Fibroblast of peridontal ligament (primary cell): ENCODE results near the gene PTPRG.

Experiments
- DNase-seq: peaks from one replicate; pipeline ENCODE4 v3.0.0-alpha.2; 2010; ENCODE audit errors: extremely low read depth

PTPRG gene

DNA sequence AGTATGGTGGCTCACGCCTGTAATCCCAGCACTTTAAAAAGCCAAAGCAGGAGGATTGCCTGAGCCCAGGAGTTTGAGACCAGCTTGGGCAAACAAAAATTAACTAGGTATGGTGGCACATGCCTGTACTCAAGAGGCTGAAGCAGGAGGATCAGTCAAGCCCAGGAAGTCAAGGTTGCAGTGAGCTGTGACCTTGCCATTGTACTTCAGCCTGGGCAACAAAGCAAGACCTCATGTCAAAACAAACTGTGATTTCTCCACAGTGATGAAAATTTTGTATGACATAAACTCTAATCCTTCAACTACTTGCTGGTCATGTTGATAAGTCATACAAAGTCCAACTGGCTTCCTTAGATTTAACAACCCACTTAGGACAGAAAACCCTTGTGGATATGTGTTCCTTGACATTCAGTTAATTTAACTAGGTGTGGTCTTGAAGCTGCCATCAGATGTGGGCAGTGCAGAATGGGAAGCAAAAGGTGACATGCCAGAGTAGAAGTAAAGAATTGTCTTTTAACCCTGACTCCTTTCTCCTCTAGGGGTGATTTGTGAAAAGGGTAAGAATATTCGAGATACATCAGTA lies 263.3 kb downstream of the PTPRG start:
- DNase-seq, result no peak

GRCh38 chr3:61826161-61826560 lies 264.8 kb downstream of the PTPRG start:
- no peak for DNase-seq

GRCh38 chr3:61828184-61828874 lies 267.0 kb downstream of the PTPRG start:
- no peak for DNase-seq

- no peak for DNase-seq
Observed at GRCh38 chr3:61828880-61829721, 267.7 kb downstream of the PTPRG start.

GRCh38 chr3:61829722-61830350 lies 268.5 kb downstream of the PTPRG start:
- DNase-seq, result peak; percentile 62

GRCh38 chr3:61831973-61832372 lies 270.6 kb downstream of the PTPRG start:
- DNase-seq, result no peak

DNA sequence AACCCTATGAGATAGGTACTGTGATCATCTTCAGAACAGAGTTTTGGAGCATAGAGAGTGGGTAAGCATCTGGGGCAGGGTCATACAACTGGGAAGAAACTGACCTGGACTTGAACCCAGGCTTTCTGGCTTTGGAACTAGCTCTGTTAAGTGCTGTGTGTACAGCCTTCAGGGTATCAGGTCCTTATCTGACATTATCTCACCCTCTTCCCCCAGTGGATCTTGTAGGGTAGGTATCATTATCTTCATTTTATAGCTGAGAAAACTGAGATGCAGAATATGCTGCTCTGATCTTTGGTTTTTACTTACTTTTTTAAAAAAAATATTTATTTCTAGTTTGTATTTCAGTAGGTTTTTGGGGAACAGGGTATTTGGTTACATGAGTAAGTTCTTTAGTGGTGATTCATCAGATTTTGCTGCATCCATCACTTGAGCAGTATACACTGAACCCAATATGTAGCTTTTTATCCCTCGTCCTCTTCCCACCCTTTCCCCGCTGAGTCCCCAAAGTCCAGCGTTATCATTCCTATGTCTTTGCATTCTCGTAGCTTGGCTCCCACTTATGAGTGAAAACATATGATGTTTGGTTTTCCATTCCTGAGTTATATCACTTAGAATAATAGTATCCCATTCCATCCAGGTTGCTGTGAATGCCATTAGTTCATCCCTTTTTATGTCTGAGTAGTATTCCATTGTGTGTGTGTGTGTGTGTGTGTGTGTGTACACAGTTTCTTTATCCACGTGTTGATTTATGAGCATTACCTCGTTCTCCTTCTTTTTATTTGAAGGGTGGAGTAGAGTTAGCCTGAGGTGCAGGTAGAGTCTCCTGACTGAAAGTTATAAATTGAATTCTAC lies 271.2 kb downstream of the PTPRG start:
- peak; percentile 52 for DNase-seq

DNA sequence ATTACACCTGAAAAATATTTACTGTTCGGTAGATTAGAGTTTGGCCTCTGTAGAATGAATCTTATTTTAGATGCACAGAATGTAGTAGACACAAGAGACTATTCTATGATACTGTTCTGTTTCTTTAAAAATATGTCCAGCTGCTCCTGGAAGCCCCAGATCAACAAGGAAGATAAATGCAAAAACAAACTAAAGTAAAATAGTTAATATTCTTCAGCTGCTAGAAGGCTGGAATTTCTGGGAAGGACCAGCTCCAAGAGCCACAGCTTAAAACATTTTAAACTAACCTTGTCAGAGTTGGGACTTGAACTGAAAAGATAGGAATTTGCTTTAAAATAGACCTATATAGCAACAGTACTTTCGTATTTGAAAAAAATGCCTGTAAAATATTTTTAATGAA lies 277.9 kb downstream of the PTPRG start:
- no peak for DNase-seq

DNA sequence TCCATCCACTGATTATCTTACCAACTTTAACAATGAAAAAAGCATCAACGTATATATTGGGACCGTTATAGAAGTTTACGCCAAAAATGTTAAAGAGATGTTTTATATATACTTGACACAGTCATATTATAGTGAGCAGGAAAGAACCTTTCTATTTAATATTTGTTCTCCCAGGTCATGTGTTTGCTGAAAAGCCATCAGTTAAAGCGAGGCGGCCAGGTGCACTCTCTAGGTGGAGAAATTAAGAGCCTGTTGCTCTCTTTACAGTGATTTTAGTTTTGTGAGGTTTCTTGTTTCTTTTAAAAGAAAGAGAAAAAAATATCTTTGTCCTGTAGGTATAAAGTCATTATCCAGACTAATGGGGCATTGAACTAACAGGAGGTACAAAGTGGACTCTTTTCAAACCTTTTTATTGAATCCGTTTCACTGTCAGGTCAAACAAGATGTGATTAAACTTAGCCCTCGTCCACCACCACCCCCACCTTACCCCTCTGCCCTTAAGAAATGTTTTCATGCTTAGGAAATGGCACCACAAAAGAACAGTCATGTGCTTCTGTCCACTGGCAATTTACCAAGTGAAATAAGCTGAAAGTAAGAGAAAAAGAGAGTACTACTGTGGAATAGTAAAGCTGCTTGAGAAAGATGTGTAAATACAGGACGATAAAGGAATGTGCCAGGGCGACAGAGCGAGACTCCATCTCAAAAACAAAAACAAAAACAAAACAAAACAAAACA lies 279.9 kb downstream of the PTPRG start:
- DNase-seq, result peak; percentile 67

DNA sequence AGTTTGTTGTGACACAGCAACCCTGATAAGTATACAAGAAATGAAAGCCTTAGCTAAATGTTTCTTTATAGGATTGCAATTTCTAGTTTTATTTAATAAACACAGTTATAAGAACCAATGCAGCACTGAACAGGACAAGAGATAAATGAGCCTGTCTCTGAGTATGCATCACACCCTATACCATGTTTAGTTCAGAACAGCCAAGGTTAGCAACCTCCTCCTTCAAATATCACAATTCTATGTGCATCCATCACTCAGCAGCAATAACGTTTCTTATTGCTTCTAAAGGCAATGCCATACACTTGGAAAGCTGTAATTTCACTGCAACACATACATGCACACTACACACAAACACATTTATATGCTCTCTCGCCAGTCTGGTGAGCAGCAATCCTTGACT lies 280.6 kb downstream of the PTPRG start:
- DNase-seq, result no peak

DNA sequence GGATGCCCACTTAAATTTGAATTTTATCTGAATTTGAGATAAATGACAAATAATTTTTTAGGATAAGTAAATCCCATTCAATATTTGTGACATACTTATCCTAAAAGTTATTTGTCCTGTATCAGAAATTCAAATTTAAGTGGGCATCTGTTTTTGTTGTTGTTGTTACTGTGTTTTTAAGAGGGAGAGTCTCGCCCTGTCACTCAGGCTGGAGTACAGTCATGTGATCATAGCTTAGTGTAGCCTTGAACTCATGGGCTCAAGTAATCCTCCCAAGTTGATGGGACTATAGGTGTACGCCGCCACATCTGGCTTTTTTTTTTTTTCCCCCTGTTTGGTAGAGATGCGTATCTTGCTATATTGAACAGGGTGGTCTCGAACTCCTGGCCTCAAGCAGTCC lies 283.0 kb downstream of the PTPRG start:
- no peak for DNase-seq

DNA sequence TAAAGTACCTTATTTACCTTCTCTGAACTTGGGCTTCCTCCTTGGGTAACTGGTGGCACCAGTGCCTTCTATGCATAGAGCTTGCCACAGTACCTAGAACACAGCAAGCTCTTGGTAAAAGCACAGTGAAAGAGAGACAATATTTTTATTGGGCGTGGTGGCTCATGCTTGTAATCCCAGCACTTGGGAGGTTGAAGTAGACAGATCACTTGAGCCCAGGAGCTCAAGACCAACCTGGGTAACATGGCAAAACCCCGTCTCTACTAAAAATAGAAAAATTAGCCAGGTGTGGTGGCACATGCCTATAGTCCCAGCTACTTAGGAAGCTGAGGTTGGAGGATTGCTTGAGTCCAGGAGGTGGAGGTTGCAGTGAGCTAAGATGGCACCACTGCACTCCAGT lies 285.1 kb downstream of the PTPRG start:
- no peak for DNase-seq

- peak; percentile 59 for DNase-seq
Observed at GRCh38 chr3:61847784-61848462, 286.6 kb downstream of the PTPRG start.

GRCh38 chr3:61848885-61849284 lies 287.5 kb downstream of the PTPRG start:
- peak; percentile 92 for DNase-seq

GRCh38 chr3:61853912-61854311 lies 292.5 kb downstream of the PTPRG start:
- peak; percentile 11 for DNase-seq

GRCh38 chr3:61855211-61855610 lies 293.8 kb downstream of the PTPRG start:
- DNase-seq, result peak; percentile 70

DNA sequence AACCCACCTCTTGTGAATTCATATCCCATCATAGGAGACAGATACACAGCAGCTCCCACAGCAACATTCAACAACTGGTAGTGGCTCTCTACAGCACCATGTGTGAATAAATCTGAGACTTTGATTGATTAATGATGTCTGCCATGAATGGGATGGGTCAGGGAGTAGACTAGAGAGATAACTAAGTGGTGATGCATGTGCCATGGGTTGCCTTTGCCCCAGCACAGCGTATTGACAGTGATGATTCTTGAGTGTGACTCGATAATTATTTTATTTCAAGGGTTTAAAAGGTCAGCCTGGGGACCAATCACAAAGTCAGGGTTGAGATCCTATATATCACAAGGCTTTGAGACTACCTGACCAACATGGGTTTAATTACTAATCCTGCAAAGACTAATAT lies 295.9 kb downstream of the PTPRG start:
- DNase-seq, result no peak

- peak; percentile 72 for DNase-seq
Observed at GRCh38 chr3:61858054-61858453, 296.7 kb downstream of the PTPRG start.

- no peak for DNase-seq
Observed at GRCh38 chr3:61861410-61861809, 300.0 kb downstream of the PTPRG start.

DNA sequence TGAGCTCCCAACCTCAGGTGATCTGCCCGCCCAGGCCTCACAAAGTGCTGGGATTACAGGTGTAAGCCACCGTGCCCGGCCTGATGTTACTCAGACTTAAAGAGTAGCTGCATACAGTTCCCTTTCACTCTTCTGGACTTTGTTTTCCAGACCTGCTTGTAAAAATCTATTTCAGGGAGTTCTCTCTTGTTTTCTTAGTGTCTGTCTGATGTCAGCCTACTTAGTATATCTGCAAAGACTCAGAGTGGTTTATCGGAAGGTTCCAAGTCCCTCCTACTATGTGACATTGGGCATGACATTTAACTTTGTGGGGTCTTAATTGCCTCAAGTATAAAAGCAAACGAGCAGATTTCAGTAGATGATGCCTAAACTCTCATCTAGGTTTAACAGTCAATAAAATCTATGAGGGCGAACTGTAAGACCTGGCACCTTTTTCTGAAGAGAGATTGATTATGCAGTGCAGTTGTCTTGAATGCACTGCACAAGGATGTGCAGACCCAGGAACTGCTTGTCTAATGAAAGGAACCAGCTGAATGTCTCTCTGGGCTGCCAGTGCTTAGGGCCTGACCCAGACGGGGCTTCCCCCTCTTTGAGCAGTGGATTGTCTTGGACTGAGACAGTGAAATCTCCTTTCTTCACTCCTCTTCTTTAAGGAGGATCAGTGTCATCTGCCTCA lies 301.4 kb downstream of the PTPRG start:
- DNase-seq, result no peak
